Fibroblast of lung (primary cell): ENCODE results near the gene CDKN1A.

Experiments
- CTCF ChIP-seq, 2 donors: IDR thresholded peaks in 1 of 2; conservative IDR thresholded peaks in 1 of 2; 1 replicate in 1 of 2; 2 replicates in 1 of 2; pipeline ENCODE4 v1.5.1; 2011 to 2012; ENCODE audit warnings: low read length in 2 of 2, control low read depth in 1 of 2, inconsistent platforms in 1 of 2, low read depth in 1 of 2, mild to moderate bottlenecking in 1 of 2
- EZH2 ChIP-seq: IDR thresholded peaks from 2 replicates; pipeline ENCODE4 v1.5.1; 2012; ENCODE audit warnings: low read length, control low read depth, mild to moderate bottlenecking; ENCODE audit errors: missing control alignments

GRCh38 chr6:36633915-36634314 is 44.6 kb upstream of the CDKN1A start:
- TF ChIP-seq EZH2 (no peak), CTCF (conservative IDR thresholded peaks at IDR 0.05 in 1 of 2, IDR thresholded peaks at IDR 0.05 in 1 of 2; ENCODE audit: low read depth in 1 of 2, low read length in 2 of 2) (no peak)
